Endodermal cell (in vitro differentiated cells): ENCODE measurements around the gene SLC39A3. TPM values are rescaled to one million over a fixed set of nuclear protein-coding genes. Genes with fewer than 3 reads are reported as not detected.
A peak's percentile ranks its signal among the peaks of the same experiment; 100 is the strongest.

ENCODE experiments used
- DNase-seq: peaks from one replicate; pipeline ENCODE4 v3.0.0-alpha.2; 2017
- H3K27ac ChIP-seq: 2 replicates; pipeline ENCODE4 v1.5.1; 2013; ENCODE audit warnings: mild to moderate bottlenecking, low read depth, low read length, moderate library complexity
- H3K27me3 ChIP-seq: 2 replicates; pipeline ENCODE4 v1.6.1; 2013; ENCODE audit warnings: mild to moderate bottlenecking, low read length, moderate library complexity; ENCODE audit not compliant: insufficient read depth, control insufficient read depth, poor library complexity, severe bottlenecking
- H3K36me3 ChIP-seq: 2 replicates; pipeline ENCODE4 v1.7.0; 2013; ENCODE audit warnings: mild to moderate bottlenecking, low read length, moderate library complexity; ENCODE audit not compliant: control insufficient read depth, insufficient read depth
- H3K4me1 ChIP-seq: one replicate; pipeline ENCODE4 v1.7.0; 2013; ENCODE audit warnings: low read length; ENCODE audit not compliant: control insufficient read depth, insufficient read depth
- H3K4me3 ChIP-seq: 2 replicates; pipeline ENCODE4 v1.5.1; 2013; ENCODE audit warnings: mild to moderate bottlenecking, low read length, moderate library complexity
- H3K9ac ChIP-seq: 2 replicates; pipeline ENCODE4 v1.6.1; 2013; ENCODE audit warnings: mild to moderate bottlenecking, low read length, moderate library complexity; ENCODE audit not compliant: poor library complexity, severe bottlenecking; ENCODE audit errors: extremely low read depth
- H3K9me3 ChIP-seq: 2 replicates; pipeline ENCODE4 v1.6.1; 2013; ENCODE audit warnings: mild to moderate bottlenecking, low read length, moderate library complexity; ENCODE audit not compliant: control insufficient read depth
- H3K27ac Mint-ChIP-seq: 2 replicates; pipeline ENCODE4 v1.8.0; 2020; ENCODE audit warnings: mixed read lengths
- H3K27me3 Mint-ChIP-seq: 2 replicates; pipeline ENCODE4 v1.8.0; 2021; ENCODE audit warnings: mild to moderate bottlenecking, mixed read lengths; ENCODE audit not compliant: insufficient read depth
- H3K36me3 Mint-ChIP-seq: 2 replicates; pipeline ENCODE4 v1.8.0; 2020; ENCODE audit warnings: low read depth, mixed read lengths
- H3K4me1 Mint-ChIP-seq: 2 replicates; pipeline ENCODE4 v1.8.0; 2020; ENCODE audit warnings: mixed read lengths
- H3K4me3 Mint-ChIP-seq: 2 replicates; pipeline ENCODE4 v1.8.0; 2020; ENCODE audit warnings: mild to moderate bottlenecking, moderate library complexity, mixed read lengths
- H3K9me3 Mint-ChIP-seq: 2 replicates; pipeline ENCODE4 v1.8.0; 2020; ENCODE audit warnings: mild to moderate bottlenecking, mixed read lengths
- WGBS, 2 experiments: methylation state at CpG; one replicate each; pipeline versions ENCODE4 v1.1.5 to v1.1.7; 2013; ENCODE audit warnings: missing lambda C conversion rate in 2 of 2, mixed read lengths in 1 of 2; ENCODE audit not compliant: insufficient coverage in 1 of 2, insufficient read length in 1 of 2; 5-methylcytosine and 5-hydroxymethylcytosine counted together
- total RNA-seq, 2 donors: library from RNA; stranded (reverse); fragmentation: NEBNext Ultra II Directional in 1 of 2; extraction: Animal tissue kit (Norgen Biotek cat#: 25700) in 1 of 2; gene quantifications; 2 replicates in 1 of 2; 3 replicates in 1 of 2; pipeline ENCODE4 v1.2.1, GENCODE V29; 2021
- TF ChIP-seq, protein P1 (sequence below): fragments of 200-600 bp; sonication (generic); conservative IDR thresholded peaks from 2 replicates; pipeline ENCODE4 v1.5.0; 2021; ENCODE audit warnings: antibody characterized with exemption, mild to moderate bottlenecking

The SLC39A3 gene
- total RNA-seq, 2 donors from 2014 or later = 25.3 to 28.6 TPM

DNA sequence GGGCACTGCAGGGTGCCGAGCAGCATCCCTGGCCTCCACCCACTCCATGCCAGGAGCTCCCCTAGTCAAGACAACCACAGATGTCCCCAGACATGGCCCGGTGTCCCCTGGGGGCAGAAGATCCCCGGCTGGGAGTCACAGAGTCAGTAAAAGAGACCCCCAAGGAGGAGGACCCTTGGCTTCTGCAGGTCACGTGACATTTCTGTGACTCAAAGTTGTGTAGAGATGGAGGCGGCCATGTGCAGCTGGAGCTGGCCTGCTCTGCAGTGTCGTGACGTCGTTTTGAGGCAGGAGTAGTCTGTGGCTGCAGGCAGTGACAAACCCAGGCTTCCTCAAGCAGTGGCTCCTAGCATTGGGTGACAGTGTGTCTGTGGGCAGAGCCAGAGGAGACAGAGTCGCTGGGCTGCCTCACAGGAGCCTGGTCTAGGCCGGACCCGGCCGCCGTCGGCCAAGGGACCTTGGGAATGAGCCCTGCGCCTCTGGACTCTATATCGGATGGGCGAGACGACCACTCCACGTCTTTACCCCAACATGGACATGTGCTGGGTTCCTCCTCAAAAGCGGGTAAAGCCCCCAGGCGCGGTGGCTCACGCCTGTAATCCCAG, 10.9 kb downstream of the SLC39A3 start:
- TF ChIP-seq, protein P1, sequence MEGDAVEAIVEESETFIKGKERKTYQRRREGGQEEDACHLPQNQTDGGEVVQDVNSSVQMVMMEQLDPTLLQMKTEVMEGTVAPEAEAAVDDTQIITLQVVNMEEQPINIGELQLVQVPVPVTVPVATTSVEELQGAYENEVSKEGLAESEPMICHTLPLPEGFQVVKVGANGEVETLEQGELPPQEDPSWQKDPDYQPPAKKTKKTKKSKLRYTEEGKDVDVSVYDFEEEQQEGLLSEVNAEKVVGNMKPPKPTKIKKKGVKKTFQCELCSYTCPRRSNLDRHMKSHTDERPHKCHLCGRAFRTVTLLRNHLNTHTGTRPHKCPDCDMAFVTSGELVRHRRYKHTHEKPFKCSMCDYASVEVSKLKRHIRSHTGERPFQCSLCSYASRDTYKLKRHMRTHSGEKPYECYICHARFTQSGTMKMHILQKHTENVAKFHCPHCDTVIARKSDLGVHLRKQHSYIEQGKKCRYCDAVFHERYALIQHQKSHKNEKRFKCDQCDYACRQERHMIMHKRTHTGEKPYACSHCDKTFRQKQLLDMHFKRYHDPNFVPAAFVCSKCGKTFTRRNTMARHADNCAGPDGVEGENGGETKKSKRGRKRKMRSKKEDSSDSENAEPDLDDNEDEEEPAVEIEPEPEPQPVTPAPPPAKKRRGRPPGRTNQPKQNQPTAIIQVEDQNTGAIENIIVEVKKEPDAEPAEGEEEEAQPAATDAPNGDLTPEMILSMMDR = no peak
- no peak overlapping the region for H3K4me3 Mint-ChIP-seq
- no peaks in the 10 kb centered on the region for H3K4me1 Mint-ChIP-seq
- no peak overlapping the region for H3K27ac Mint-ChIP-seq
- 90 to 91% methylated on average over 19 to 23 of the region's 23 CpGs for WGBS, 2 experiments
- Histone ChIP-seq H3K4me1 (no peaks in the 10 kb centered on the region), H3K27me3 (no peaks in the 10 kb centered on the region), H3K4me3 (no peak overlapping the region), H3K36me3 (no peaks in the 10 kb centered on the region), H3K27ac (no peak overlapping the region), H3K9ac (no peak overlapping the region), H3K9me3 (no peaks in the 10 kb centered on the region)
- DNase-seq = no peak
- H3K27me3 Mint-ChIP-seq = peaks cover 13% of the 10 kb centered on the region
- H3K9me3 Mint-ChIP-seq = no peaks in the 10 kb centered on the region
- H3K36me3 Mint-ChIP-seq = peaks cover 1% of the 10 kb centered on the region

DNA sequence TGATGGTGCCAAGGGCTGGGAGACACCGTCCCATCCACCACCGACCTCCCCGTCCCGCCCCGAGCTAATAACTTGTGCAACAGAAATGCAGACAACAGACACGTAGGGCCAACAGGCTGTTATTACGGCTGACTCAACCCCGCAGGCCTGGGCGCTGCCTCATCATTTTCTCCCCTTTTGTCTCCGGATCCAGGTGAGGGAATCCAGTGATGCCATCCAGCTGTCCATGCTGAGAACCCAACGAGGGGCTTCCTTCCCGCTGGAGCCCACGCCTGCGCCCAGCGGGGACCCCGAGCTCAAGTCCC, 12.2 kb downstream of the SLC39A3 start:
- Mint-ChIP-seq H3K27me3 (peaks cover 16% of the 10 kb centered on the region), H3K9me3 (no peaks in the 10 kb centered on the region), H3K36me3 (no peaks in the 10 kb centered on the region), H3K4me1 (no peaks in the 10 kb centered on the region), H3K4me3 (no peak overlapping the region), H3K27ac (no peak overlapping the region)
- Histone ChIP-seq H3K36me3 (no peaks in the 10 kb centered on the region), H3K9me3 (no peaks in the 10 kb centered on the region), H3K9ac (no peak overlapping the region), H3K27me3 (no peaks in the 10 kb centered on the region), H3K4me3 (no peak overlapping the region), H3K27ac (no peak overlapping the region), H3K4me1 (no peaks in the 10 kb centered on the region)
- TF ChIP-seq, protein P1 = no peak
- 85% methylated on average over 11 to 16 of the region's 16 CpGs for WGBS, 2 experiments
- DNase-seq = no peak

DNA sequence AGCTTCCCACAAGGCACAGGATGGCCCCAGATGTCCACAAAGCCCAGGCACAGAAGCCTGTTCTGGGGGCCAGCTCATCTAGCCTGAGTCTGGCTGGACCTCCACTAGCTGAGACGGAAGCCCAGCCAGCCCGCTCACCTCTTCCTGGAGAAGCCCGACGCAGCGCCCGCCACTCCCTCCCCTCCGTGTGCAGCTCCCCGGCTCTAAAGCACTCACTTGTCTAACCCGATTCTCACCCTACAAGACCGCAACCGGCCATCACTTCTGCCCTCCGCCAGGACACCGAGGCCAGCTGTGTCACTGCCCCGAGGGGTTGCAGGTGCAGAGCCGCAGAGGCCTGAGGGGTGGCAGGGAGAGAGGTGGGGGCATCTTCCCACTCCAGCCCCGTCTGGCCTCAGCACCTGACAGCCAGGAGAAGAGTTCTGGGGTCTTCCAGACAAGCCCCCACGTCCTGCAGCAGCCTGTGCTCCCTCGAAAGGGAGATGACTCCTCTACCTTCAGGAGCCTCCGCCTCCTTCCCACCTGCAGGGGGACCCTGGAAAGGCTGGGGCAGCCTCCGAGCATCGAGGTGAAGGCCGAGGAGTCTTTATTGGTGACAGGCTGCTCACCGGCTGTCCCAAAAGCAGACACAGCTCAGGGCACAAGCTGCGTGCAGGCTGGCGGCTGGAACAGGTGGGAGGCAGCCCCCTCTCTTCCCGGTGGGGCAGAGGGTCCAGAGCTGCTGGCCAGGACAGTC, 12.7 kb downstream of the SLC39A3 start:
- no peak for DNase-seq
- Histone ChIP-seq H3K9ac (no peak overlapping the region), H3K9me3 (no peaks in the 10 kb centered on the region), H3K36me3 (no peaks in the 10 kb centered on the region), H3K27ac (no peak overlapping the region), H3K27me3 (peaks cover 5% of the 10 kb centered on the region), H3K4me1 (no peaks in the 10 kb centered on the region), H3K4me3 (no peak overlapping the region)
- Mint-ChIP-seq H3K36me3 (no peaks in the 10 kb centered on the region), H3K4me1 (no peaks in the 10 kb centered on the region), H3K27me3 (peaks cover 20% of the 10 kb centered on the region), H3K27ac (no peak overlapping the region), H3K4me3 (no peak overlapping the region), H3K9me3 (no peaks in the 10 kb centered on the region)
- TF ChIP-seq, protein P1 = peak; percentile 53
- WGBS, 2 experiments = 64 to 69% methylated on average over 6 to 26 of the region's 26 CpGs
